Muscle of leg (tissue), 11 donors: ENCODE results near the gene TPM3. TPM values are rescaled to one million over a fixed set of nuclear protein-coding genes. Genes with fewer than 3 reads are reported as not detected.

Experiments used
- DNase-seq: peaks from one replicate; pipeline ENCODE4 v3.0.0; 2013
- H3K27ac ChIP-seq: one replicate; pipeline ENCODE4 v1.5.1; 2013; ENCODE audit warnings: mild to moderate bottlenecking, low read length, control low read depth
- H3K27me3 ChIP-seq: one replicate; pipeline ENCODE4 v1.6.1; 2013; ENCODE audit warnings: low read length; ENCODE audit not compliant: control insufficient read depth, insufficient read depth
- H3K36me3 ChIP-seq: one replicate; pipeline ENCODE4 v1.6.1; 2013; ENCODE audit warnings: low read length; ENCODE audit not compliant: control insufficient read depth, insufficient read depth
- H3K4me1 ChIP-seq: one replicate; pipeline ENCODE4 v1.6.1; 2013; ENCODE audit warnings: low read length; ENCODE audit not compliant: control insufficient read depth, insufficient read depth
- H3K4me3 ChIP-seq: one replicate; pipeline ENCODE4 v1.5.1; 2013; ENCODE audit warnings: low read length, control low read depth
- H3K9me3 ChIP-seq: replicated peaks from 2 replicates; pipeline ENCODE4 v1.6.1; 2013; ENCODE audit warnings: low read depth, low read length; ENCODE audit not compliant: control insufficient read depth
- WGBS: methylation state at CpG from one replicate; pipeline ENCODE4 v1.1.5; 2013; ENCODE audit warnings: missing lambda C conversion rate; ENCODE audit not compliant: insufficient coverage; 5-methylcytosine and 5-hydroxymethylcytosine counted together
- polyA plus RNA-seq, 8 donors: library from polyadenylated mRNA; unstranded; fragments of 120-200 nt; gene quantifications; one replicate each; pipeline versions ENCODE4 v1.2.1 to v1.2.3, GENCODE V29; 2013; ENCODE audit warnings: inconsistent platforms in 1 of 8, low replicate concordance in 1 of 8; ENCODE audit not compliant: insufficient read length in 8 of 8, insufficient read depth in 1 of 8
- total RNA-seq: library from RNA; stranded (reverse); fragments of 120-200 nt; gene quantifications from one replicate; pipeline ENCODE4 v1.2.4, GENCODE V29; 2013

The TPM3 gene
- total and polyA plus RNA-seq, 9 donors: 281 to 1,141 (median 471) TPM

DNA sequence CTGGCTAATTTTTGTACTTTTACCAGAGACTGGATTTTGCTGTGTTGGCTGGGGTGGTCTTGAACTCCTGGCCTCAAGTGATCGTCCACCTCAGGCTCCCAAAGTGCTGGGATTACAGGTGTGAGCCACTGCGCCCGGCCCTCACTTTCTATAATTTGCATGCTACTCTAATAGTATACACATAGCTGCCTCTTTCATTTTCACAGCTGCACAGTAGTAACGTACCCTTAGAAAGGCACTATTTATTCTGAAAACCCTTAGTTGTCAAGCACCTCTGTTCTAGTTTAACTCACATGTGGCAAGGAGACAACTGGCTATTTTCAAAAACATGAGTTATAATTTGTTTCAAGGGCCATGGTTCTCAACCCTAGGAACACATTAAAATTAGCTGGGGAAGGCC, 17.2 kb downstream of the TPM3 start:
- peaks cover 66% of the 10 kb centered on the region for H3K36me3 ChIP-seq
- H3K9me3 ChIP-seq: no peaks in the 10 kb centered on the region
- no peak for DNase-seq
- no peaks in the 10 kb centered on the region for H3K27me3 ChIP-seq
- WGBS: 97% methylated on average over 3 of the region's 4 CpGs
- H3K27ac ChIP-seq: no peak overlapping the region
- H3K4me3 ChIP-seq: no peak overlapping the region
- H3K4me1 ChIP-seq: peaks cover 20% of the 10 kb centered on the region

GRCh38 chr1:154171880-154172279, 20.0 kb downstream of the TPM3 start:
- no peaks in the 10 kb centered on the region for H3K27me3 ChIP-seq
- peaks cover 77% of the 10 kb centered on the region for H3K36me3 ChIP-seq
- H3K4me1 ChIP-seq: peaks cover 7% of the 10 kb centered on the region
- H3K9me3 ChIP-seq: no peaks in the 10 kb centered on the region
- DNase-seq: no peak
- WGBS: 92% methylated on average over 2 of the region's 5 CpGs
- H3K4me3 ChIP-seq: no peak overlapping the region
- no peak overlapping the region for H3K27ac ChIP-seq

- Histone ChIP-seq H3K27me3 (no peaks in the 10 kb centered on the region), H3K9me3 (no peaks in the 10 kb centered on the region), H3K36me3 (peaks cover 81% of the 10 kb centered on the region), H3K27ac (no peak overlapping the region), H3K4me3 (no peak overlapping the region), H3K4me1 (peaks cover 5% of the 10 kb centered on the region)
- no peak for DNase-seq
- WGBS: no CpG with 5 or more reads among the region's 4 CpGs
Observed at GRCh38 chr1:154171223-154171583, 20.7 kb downstream of the TPM3 start.

- Histone ChIP-seq H3K27ac (no peak overlapping the region), H3K27me3 (no peaks in the 10 kb centered on the region), H3K9me3 (no peaks in the 10 kb centered on the region), H3K4me3 (no peak overlapping the region), H3K36me3 (peaks cover 81% of the 10 kb centered on the region), H3K4me1 (peaks cover under 1% of the 10 kb centered on the region)
- no peak for DNase-seq
Observed at GRCh38 chr1:154170547-154171222, 21.2 kb downstream of the TPM3 start.

GRCh38 chr1:154167461-154167860, 24.4 kb downstream of the TPM3 start:
- Histone ChIP-seq H3K4me3 (no peak overlapping the region), H3K9me3 (no peaks in the 10 kb centered on the region), H3K36me3 (peaks cover 72% of the 10 kb centered on the region), H3K27ac (no peak overlapping the region), H3K27me3 (no peaks in the 10 kb centered on the region), H3K4me1 (no peaks in the 10 kb centered on the region)
- no peak for DNase-seq

DNA sequence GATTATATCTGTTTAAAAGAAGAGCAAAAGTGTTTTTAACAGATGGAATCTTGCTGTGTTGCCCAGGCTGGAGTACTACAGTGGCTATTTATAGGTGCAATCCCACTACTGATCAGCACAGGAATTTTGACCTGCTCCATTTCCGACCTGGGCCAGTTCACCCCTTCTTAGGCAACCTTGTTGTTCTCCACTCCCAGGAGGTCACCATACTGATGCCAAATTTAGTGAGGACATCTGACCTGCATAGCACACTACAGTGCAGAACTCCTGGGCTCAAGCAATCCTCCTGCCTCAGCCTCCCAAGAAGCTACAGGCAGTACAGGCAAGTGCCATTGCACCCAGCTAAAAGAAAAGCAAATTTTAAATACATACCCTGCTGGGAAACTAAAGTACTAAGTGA, 25.7 kb downstream of the TPM3 start:
- no peak overlapping the region for H3K27ac ChIP-seq
- DNase-seq: no peak
- WGBS: 91% methylated on average over 1 of the region's 1 CpG
- no peaks in the 10 kb centered on the region for H3K4me1 ChIP-seq
- H3K36me3 ChIP-seq: peaks cover 70% of the 10 kb centered on the region
- H3K9me3 ChIP-seq: no peaks in the 10 kb centered on the region
- H3K4me3 ChIP-seq: no peak overlapping the region
- H3K27me3 ChIP-seq: no peaks in the 10 kb centered on the region

GRCh38 chr1:154159554-154159953, 32.3 kb downstream of the TPM3 start:
- Histone ChIP-seq H3K4me3 (no peak overlapping the region), H3K4me1 (peaks cover 3% of the 10 kb centered on the region), H3K36me3 (peaks cover 43% of the 10 kb centered on the region), H3K9me3 (no peaks in the 10 kb centered on the region), H3K27ac (no peak overlapping the region), H3K27me3 (no peaks in the 10 kb centered on the region)
- DNase-seq: no peak

DNA sequence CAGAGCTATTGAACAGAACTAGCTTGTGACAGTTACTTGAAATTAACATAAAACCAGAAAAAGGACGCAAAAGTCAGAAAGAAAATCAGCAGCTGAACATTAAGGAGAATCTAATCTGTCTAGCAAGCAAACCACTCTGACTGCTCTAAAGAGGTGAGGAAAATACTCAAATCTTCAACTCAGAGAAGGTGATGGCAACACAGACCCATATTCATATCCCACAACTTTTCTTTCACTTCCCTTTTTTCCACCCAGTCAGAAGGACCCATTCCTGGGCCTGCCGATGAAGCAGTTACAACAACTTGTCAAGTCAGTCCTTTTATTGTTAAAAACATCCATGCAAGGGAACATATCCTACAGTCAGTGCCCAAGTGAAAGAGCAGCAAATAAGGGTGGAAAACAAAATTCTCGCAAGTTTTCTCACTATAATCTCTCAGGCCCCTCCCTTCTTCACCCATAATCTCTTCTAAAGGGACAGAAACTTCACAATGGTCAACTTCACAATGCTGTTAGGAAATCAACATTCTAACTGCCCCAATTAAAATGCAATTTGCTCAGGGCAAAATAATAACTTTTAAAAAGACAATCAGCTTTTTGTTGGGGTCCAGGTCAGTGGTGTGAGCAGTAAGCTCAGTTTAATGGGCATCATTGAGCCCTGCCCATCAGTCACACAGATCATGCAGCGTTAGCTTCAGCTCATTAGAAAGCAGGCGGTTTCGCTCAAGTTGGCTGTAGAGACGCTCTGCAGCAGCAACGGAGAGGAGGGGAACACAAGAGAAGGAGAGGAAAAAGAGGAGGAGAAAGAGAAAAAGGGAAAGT, 33.4 kb downstream of the TPM3 start:
- peaks cover 38% of the 10 kb centered on the region for H3K36me3 ChIP-seq
- peaks cover 4% of the 10 kb centered on the region for H3K4me1 ChIP-seq
- H3K9me3 ChIP-seq: no peaks in the 10 kb centered on the region
- DNase-seq: peak; percentile 52
- H3K27ac ChIP-seq: no peak overlapping the region
- WGBS: 91% methylated on average over 6 of the region's 8 CpGs
- no peak overlapping the region for H3K4me3 ChIP-seq
- no peaks in the 10 kb centered on the region for H3K27me3 ChIP-seq

GRCh38 chr1:154157520-154158306, 34.2 kb downstream of the TPM3 start:
- peaks cover 38% of the 10 kb centered on the region for H3K36me3 ChIP-seq
- H3K4me3 ChIP-seq: no peak overlapping the region
- no peak for DNase-seq
- WGBS: 70% methylated on average over 4 of the region's 7 CpGs
- H3K4me1 ChIP-seq: peaks cover 4% of the 10 kb centered on the region
- H3K9me3 ChIP-seq: no peaks in the 10 kb centered on the region
- no peaks in the 10 kb centered on the region for H3K27me3 ChIP-seq
- no peak overlapping the region for H3K27ac ChIP-seq

- Histone ChIP-seq H3K9me3 (no peaks in the 10 kb centered on the region), H3K4me3 (no peak overlapping the region), H3K4me1 (peaks cover 4% of the 10 kb centered on the region), H3K27me3 (no peaks in the 10 kb centered on the region), H3K27ac (peak overlapping the region; percentile 82), H3K36me3 (peaks cover 21% of the 10 kb centered on the region)
- DNase-seq: peak; percentile 66
- 30% methylated on average over 8 of the region's 9 CpGs for WGBS
Observed at GRCh38 chr1:154155251-154155650, 36.6 kb downstream of the TPM3 start.
